ENCODE results near the gene RAET1G. TPM values are rescaled to one million over a fixed set of nuclear protein-coding genes. Genes with fewer than 3 reads are reported as not detected.
A peak's percentile ranks its signal among the peaks of the same experiment; 100 is the strongest.
"Not testable (repeated sequence)": the region's sequence is repeated elsewhere in the genome, so short reads cannot be mapped to it uniquely, and the experiment has no call there.

RAET1G gene
- total RNA-seq, 4 donors from 2014 or later, result 1.5 TPM; not detected in 3

- H3K27me3 ChIP-seq, result peaks cover 6 to 96% of the 10 kb centered on the region in 2 donors
- 58 to 62% methylated on average over 4 of the region's 4 CpGs for WGBS, 2 donors
Observed at GRCh38 chr6:149935246-149935645, 12.3 kb upstream of the RAET1G start.

GRCh38 chr6:149934249-149935156, 11.6 kb upstream of the RAET1G start:
- Histone ChIP-seq H3K27me3 (peaks cover 6 to 96% of the 10 kb centered on the region in 2 donors), H3K4me3 (no peak overlapping the region), H3K4me1 (peaks cover 0 to 13% (median 10%) of the 10 kb centered on the region in 4 donors), H3K36me3 (no peaks in the 10 kb centered on the region), H3K9me3 (no peaks in the 10 kb centered on the region), H3K27ac (no peak overlapping the region)
- TF ChIP-seq, protein P1, sequence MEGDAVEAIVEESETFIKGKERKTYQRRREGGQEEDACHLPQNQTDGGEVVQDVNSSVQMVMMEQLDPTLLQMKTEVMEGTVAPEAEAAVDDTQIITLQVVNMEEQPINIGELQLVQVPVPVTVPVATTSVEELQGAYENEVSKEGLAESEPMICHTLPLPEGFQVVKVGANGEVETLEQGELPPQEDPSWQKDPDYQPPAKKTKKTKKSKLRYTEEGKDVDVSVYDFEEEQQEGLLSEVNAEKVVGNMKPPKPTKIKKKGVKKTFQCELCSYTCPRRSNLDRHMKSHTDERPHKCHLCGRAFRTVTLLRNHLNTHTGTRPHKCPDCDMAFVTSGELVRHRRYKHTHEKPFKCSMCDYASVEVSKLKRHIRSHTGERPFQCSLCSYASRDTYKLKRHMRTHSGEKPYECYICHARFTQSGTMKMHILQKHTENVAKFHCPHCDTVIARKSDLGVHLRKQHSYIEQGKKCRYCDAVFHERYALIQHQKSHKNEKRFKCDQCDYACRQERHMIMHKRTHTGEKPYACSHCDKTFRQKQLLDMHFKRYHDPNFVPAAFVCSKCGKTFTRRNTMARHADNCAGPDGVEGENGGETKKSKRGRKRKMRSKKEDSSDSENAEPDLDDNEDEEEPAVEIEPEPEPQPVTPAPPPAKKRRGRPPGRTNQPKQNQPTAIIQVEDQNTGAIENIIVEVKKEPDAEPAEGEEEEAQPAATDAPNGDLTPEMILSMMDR (IDR thresholded peaks at IDR 0.05), result peak; percentile 73 to 82 (median 80)
- no peak for TF ChIP-seq POLR2A (IDR thresholded peaks at IDR 0.05)
- WGBS, 2 donors, result 41 to 44% methylated on average over 11 of the region's 11 CpGs
- peak; percentile 54 to 87 for DNase-seq (ENCODE audit: low spot score in 2 of 2)

More at GRCh38 chr6:149935246-149935645, 12.3 kb upstream of the RAET1G start:
- TF ChIP-seq POLR2A (IDR thresholded peaks at IDR 0.05) (no peak), EP300 (IDR thresholded peaks at IDR 0.05) (no peak)
- TF ChIP-seq, protein P1 (IDR thresholded peaks at IDR 0.05), result no peak
- Histone ChIP-seq H3K4me3 (no peak overlapping the region), H3K9me3 (no peaks in the 10 kb centered on the region), H3K27ac (no peak overlapping the region), H3K4me1 (peaks cover 0 to 13% (median 10%) of the 10 kb centered on the region in 4 donors), H3K36me3 (no peaks in the 10 kb centered on the region)
- no peak for DNase-seq (ENCODE audit: low spot score in 2 of 2)

GRCh38 chr6:149933461-149933860, 10.5 kb upstream of the RAET1G start:
- Histone ChIP-seq H3K4me1 (peaks cover 0 to 4% (median 4%) of the 10 kb centered on the region in 4 donors), H3K36me3 (no peaks in the 10 kb centered on the region), H3K4me3 (no peak overlapping the region), H3K9me3 (no peaks in the 10 kb centered on the region), H3K27me3 (peaks cover 6 to 96% of the 10 kb centered on the region in 2 donors), H3K27ac (no peak overlapping the region)
- no peak for TF ChIP-seq EP300 (IDR thresholded peaks at IDR 0.05)
- WGBS, 2 donors, result 35 to 47% methylated on average over 3 of the region's 3 CpGs
- DNase-seq (ENCODE audit: low spot score in 2 of 2), result no peak

DNA sequence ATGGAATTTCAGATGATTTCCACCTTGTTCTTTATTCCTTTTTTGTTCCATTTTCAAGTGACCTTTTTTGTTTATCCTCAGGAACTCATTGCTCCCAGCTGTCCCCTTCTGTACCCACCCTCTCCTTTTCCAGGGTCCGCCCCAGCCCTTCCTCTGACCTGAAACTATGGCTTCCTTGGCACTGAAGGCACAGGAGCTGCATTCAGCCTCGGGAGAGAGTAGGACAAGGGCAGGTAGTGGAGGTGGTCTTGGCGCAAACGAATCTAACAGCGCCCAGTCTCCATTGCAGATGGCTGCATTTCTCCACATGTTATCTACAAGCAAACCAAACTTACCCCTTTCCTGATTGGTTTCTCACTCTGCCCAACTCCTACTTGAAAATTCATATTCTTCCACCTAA, 10.1 kb upstream of the RAET1G start:
- no peaks in the 10 kb centered on the region for H3K36me3 ChIP-seq
- no peak for DNase-seq (ENCODE audit: low spot score in 2 of 2)
- TF ChIP-seq EP300 (IDR thresholded peaks at IDR 0.05), result no peak
- no peak overlapping the region for H3K27ac ChIP-seq
- peaks cover 0 to under 1% (median 0%) of the 10 kb centered on the region in 4 donors for H3K4me1 ChIP-seq
- 59 to 68% methylated on average over 5 of the region's 5 CpGs for WGBS, 2 donors
- H3K27me3 ChIP-seq, result peaks cover 6 to 93% of the 10 kb centered on the region in 2 donors
- H3K4me3 ChIP-seq, result no peak overlapping the region
- H3K9me3 ChIP-seq, result no peaks in the 10 kb centered on the region

DNA sequence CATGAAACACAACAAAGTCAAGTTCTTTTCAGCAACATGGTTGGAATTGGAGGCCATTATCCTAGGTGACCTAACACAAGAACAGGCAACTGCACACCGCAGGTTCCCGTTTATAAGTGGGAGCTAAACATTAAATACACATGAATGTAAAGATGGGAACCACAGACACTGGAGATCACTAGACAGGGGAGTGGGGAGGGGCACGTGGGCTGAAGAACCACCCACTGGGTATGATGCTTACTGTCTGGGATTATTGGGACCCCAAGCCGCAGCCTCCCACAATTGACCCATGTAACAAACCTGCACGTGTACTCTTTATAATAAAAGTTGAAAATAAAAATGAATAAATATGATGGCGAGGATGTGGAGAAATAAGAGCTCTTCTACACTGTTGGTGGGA, 8.6 kb upstream of the RAET1G start:
- no peak for DNase-seq (ENCODE audit: low spot score in 2 of 2)
- Histone ChIP-seq H3K27ac (no peak overlapping the region), H3K36me3 (no peaks in the 10 kb centered on the region), H3K4me3 (no peak overlapping the region), H3K27me3 (peaks cover 0 to 81% of the 10 kb centered on the region in 2 donors), H3K9me3 (no peaks in the 10 kb centered on the region), H3K4me1 (no peaks in the 10 kb centered on the region)
- TF ChIP-seq POLR2A (IDR thresholded peaks at IDR 0.05), result no peak
- TF ChIP-seq, protein P1 (IDR thresholded peaks at IDR 0.05), result no peak
- 77 to 81% methylated on average over 6 of the region's 6 CpGs for WGBS, 2 donors

DNA sequence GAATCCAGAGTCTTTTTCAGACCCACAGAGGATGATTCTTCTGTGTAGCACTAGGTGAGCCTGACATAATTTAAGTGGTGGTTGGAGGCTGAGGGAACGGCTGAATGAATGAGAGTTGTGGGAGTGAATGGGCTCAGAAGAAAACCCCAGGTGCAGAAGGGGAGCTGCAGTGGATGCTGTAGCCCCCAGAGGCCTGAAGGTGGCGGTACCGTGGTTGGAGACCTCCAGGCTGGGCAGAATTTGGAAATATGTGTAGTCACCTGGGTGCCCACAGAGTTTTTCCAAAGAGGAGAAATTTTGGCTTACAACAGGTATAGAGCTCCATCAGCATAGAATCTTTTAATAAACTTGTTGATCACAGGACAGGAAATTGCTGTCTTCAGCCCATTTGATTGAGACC, 6.5 kb upstream of the RAET1G start:
- no peak overlapping the region for H3K27ac ChIP-seq
- peaks cover 0 to 16% (median 7%) of the 10 kb centered on the region in 4 donors for H3K4me1 ChIP-seq
- no peak overlapping the region for H3K4me3 ChIP-seq
- no peaks in the 10 kb centered on the region for H3K9me3 ChIP-seq
- no peaks in the 10 kb centered on the region for H3K36me3 ChIP-seq
- peaks cover 0 to 77% of the 10 kb centered on the region in 2 donors for H3K27me3 ChIP-seq
- no peak for DNase-seq (ENCODE audit: low spot score in 2 of 2)
- TF ChIP-seq EP300 (IDR thresholded peaks at IDR 0.05) (no peak), POLR2A (IDR thresholded peaks at IDR 0.05) (no peak)
- TF ChIP-seq, protein P1 (IDR thresholded peaks at IDR 0.05), result no peak
- WGBS, 2 donors, result 7 to 10% methylated on average over 3 of the region's 3 CpGs

DNA sequence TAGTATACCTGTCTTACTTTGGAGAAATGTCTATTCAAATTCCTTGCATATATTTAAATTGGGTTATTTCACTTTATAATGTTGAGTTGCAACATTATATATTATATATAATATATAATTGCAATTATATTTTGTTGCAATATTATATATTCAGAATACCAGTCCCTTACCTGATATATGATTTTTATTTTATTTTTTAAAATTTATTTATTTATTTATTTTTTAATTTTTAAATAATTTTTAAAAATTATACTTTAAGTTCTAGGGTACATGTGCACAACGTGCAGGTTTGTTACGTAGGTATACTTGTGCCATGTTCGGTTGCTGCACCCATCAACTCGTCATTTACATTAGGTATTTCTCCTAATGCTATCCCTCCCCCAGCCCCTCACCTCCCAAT, 4.1 kb upstream of the RAET1G start:
- WGBS, 2 donors, result 81 to 86% methylated on average over 4 of the region's 4 CpGs
- not testable (repeated sequence) for H3K4me3 ChIP-seq; H3K27ac ChIP-seq; H3K9me3 ChIP-seq; DNase-seq (ENCODE audit: low spot score in 2 of 2); H3K36me3 ChIP-seq
- Histone ChIP-seq H3K27me3 (peaks cover 0 to 81% of the 10 kb centered on the region in 2 donors), H3K4me1 (peaks cover 0 to 32% (median 13%) of the 10 kb centered on the region in 4 donors)

Data from tibial nerve (tissue), 4 donors.